SK-N-SH treated with all-trans-retinoic acid at 6 μM for 48 hours (cell line): ENCODE results near the gene CNTN1.

Experiments used
- ATAC-seq: fragments of 200-7000 bp; cut with Tn5 transposase; 3 replicates; pipeline ENCODE4 v1.9.1; 2020; ENCODE audit warnings: mild to moderate bottlenecking, moderate library complexity
- ARNTL ChIP-seq: fragments of 450-650 bp; formaldehyde crosslinking; IDR thresholded peaks from 2 replicates; pipeline ENCODE4 v1.5.0; 2020; ENCODE audit warnings: low read depth, mild to moderate bottlenecking, moderate library complexity, borderline replicate concordance
- BACH2 ChIP-seq: fragments of 250-450 bp; sonication (Bioruptor Pico); IDR thresholded peaks from 2 replicates; pipeline ENCODE4 v1.9.0; 2021; ENCODE audit warnings: mild to moderate bottlenecking, borderline replicate concordance
- CSDC2 ChIP-seq: fragments of 250-450 bp; sonication (Bioruptor Pico); IDR thresholded peaks from 2 replicates; pipeline ENCODE4 v1.5.0; 2020; ENCODE audit warnings: mild to moderate bottlenecking, moderate library complexity
- ESRRG ChIP-seq: fragments of 250-450 bp; sonication (Bioruptor Pico); IDR thresholded peaks from 2 replicates; pipeline ENCODE4 v1.6.1; 2021; ENCODE audit warnings: mild to moderate bottlenecking
- GLIS3 ChIP-seq: fragments of 250-450 bp; sonication (Bioruptor Pico); IDR thresholded peaks from 2 replicates; pipeline ENCODE4 v1.5.0; 2020; ENCODE audit warnings: mild to moderate bottlenecking, moderate library complexity
- ISL1 ChIP-seq: fragments of 250-450 bp; sonication (Bioruptor Pico); IDR thresholded peaks from 2 replicates; pipeline ENCODE4 v2.1.2; 2022; ENCODE audit warnings: mild to moderate bottlenecking, moderate library complexity
- OSR1 ChIP-seq: fragments of 250-450 bp; sonication (Bioruptor Pico); IDR thresholded peaks from 2 replicates; pipeline ENCODE4 v1.8.0; 2022; ENCODE audit warnings: moderate library complexity, mild to moderate bottlenecking, inconsistent platforms
- PPARA ChIP-seq: fragments of 250-450 bp; sonication (Bioruptor Pico); IDR thresholded peaks from 2 replicates; pipeline ENCODE4 v1.5.0; 2020; ENCODE audit warnings: mild to moderate bottlenecking, borderline replicate concordance
- RARB ChIP-seq: fragments of 250-450 bp; sonication (Bioruptor Pico); IDR thresholded peaks from 2 replicates; pipeline ENCODE4 v1.8.0; 2021; ENCODE audit warnings: mild to moderate bottlenecking, moderate library complexity
- SNAI2 ChIP-seq: fragments of 250-450 bp; sonication (Bioruptor Pico); IDR thresholded peaks from 2 replicates; pipeline ENCODE4 v1.5.0; 2020; ENCODE audit warnings: mild to moderate bottlenecking, moderate library complexity
- TOX ChIP-seq: fragments of 250-450 bp; sonication (Bioruptor Pico); IDR thresholded peaks from 2 replicates; pipeline ENCODE4 v1.8.0; 2021; ENCODE audit warnings: mild to moderate bottlenecking, moderate library complexity, borderline replicate concordance
- ZC3H10 ChIP-seq: fragments of 250-450 bp; sonication (Bioruptor Pico); IDR thresholded peaks from 2 replicates; pipeline ENCODE4 v1.5.1; 2021; ENCODE audit warnings: mild to moderate bottlenecking, moderate library complexity
- ZFP3 ChIP-seq: fragments of 250-450 bp; sonication (Bioruptor Pico); IDR thresholded peaks from 2 replicates; pipeline ENCODE4 v1.5.0; 2020; ENCODE audit warnings: mild to moderate bottlenecking, moderate library complexity
- ZFP30 ChIP-seq: fragments of 450-650 bp; formaldehyde crosslinking; IDR thresholded peaks from 2 replicates; pipeline ENCODE4 v1.5.0; 2022; ENCODE audit warnings: mild to moderate bottlenecking, moderate library complexity
- ZNF565 ChIP-seq: fragments of 450-650 bp; formaldehyde crosslinking; conservative IDR thresholded peaks from 2 replicates; pipeline ENCODE4 v1.5.0; 2020; ENCODE audit warnings: low read depth, mild to moderate bottlenecking, moderate library complexity
- ZNF70 ChIP-seq: fragments of 450-650 bp; formaldehyde crosslinking; IDR thresholded peaks from 2 replicates; pipeline ENCODE4 v1.5.0; 2020; ENCODE audit warnings: mild to moderate bottlenecking, moderate library complexity
- ZNF8 ChIP-seq: fragments of 450-650 bp; formaldehyde crosslinking; IDR thresholded peaks from 2 replicates; pipeline ENCODE4 v1.5.0; 2020; ENCODE audit warnings: mild to moderate bottlenecking, moderate library complexity
- TF ChIP-seq, protein P1 (sequence below): fragments of 250-450 bp; sonication (Bioruptor Pico); IDR thresholded peaks from 2 replicates; pipeline ENCODE4 v1.8.0; 2020; ENCODE audit warnings: mild to moderate bottlenecking, moderate library complexity, borderline replicate concordance
- TF ChIP-seq, protein P2 (sequence below): fragments of 250-450 bp; sonication (Bioruptor Pico); IDR thresholded peaks from 2 replicates; pipeline ENCODE4 v1.5.1; 2021; ENCODE audit warnings: mild to moderate bottlenecking, moderate library complexity
- TF ChIP-seq, protein P3 (sequence below): fragments of 250-450 bp; sonication (Bioruptor Pico); IDR thresholded peaks from 2 replicates; pipeline ENCODE4 v1.5.1; 2020; ENCODE audit warnings: low read depth, mild to moderate bottlenecking, moderate library complexity
- TF ChIP-seq, protein P4 (sequence below): fragments of 250-450 bp; sonication (Bioruptor Pico); IDR thresholded peaks from 2 replicates; pipeline ENCODE4 v1.8.0; 2021; ENCODE audit warnings: low read depth, mild to moderate bottlenecking, moderate library complexity, borderline replicate concordance
- TF ChIP-seq, protein P5 (sequence below): fragments of 250-450 bp; sonication (Bioruptor Pico); IDR thresholded peaks from 2 replicates; pipeline ENCODE4 v1.5.0; 2020; ENCODE audit warnings: mild to moderate bottlenecking, moderate library complexity

The CNTN1 gene

DNA sequence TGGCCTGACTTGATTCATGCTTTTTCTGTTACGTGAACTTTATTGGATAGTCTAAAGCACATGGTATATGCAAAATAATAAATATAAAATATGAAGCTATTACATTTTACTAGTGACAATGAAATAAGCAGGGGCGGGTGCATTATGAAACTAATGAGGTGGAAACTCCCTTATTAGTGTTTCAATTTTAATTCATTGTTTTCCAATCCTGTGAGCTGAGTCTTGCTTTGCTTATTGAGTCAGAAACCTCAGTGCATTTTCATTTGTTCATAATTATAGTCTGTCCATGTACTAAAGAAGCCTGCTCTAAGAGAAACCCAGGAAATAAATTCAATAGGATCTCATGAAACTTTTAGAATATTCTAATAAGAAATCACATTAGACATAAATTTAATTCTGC lies 78.5 kb downstream of the CNTN1 start (continued):
- TF ChIP-seq PPARA, result no peak
- TF ChIP-seq, protein P1, sequence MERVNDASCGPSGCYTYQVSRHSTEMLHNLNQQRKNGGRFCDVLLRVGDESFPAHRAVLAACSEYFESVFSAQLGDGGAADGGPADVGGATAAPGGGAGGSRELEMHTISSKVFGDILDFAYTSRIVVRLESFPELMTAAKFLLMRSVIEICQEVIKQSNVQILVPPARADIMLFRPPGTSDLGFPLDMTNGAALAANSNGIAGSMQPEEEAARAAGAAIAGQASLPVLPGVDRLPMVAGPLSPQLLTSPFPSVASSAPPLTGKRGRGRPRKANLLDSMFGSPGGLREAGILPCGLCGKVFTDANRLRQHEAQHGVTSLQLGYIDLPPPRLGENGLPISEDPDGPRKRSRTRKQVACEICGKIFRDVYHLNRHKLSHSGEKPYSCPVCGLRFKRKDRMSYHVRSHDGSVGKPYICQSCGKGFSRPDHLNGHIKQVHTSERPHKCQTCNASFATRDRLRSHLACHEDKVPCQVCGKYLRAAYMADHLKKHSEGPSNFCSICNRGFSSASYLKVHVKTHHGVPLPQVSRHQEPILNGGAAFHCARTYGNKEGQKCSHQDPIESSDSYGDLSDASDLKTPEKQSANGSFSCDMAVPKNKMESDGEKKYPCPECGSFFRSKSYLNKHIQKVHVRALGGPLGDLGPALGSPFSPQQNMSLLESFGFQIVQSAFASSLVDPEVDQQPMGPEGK (CRISPR knock-in tag), result no peak

DNA sequence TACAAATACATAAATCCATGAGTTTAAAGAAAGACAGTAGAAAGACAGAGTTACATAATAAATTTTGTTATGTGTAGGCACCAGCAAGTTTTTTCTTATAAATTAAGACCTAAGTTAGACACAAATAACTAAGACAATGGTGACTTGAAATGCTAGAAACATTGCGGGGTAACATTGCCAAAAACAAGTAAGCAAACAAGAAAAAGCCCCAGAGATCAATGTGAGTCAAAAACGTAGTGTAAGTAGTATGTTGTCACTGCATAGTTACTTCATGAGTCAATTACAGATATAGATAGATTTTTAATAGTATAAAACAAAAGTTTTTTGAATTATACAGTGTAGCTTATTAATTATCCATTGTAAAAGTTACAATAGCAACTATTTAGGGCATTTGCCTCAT lies 83.4 kb downstream of the CNTN1 start:
- ATAC-seq, result no peak
- TF ChIP-seq GLIS3 (CRISPR knock-in tag) (no peak), CSDC2 (no peak), BACH2 (CRISPR knock-in tag) (no peak), ZFP30 (CRISPR knock-in tag) (no peak), ARNTL (no peak), ZNF8 (CRISPR knock-in tag) (no peak), ZNF70 (CRISPR knock-in tag) (no peak), ZC3H10 (CRISPR knock-in tag) (no peak), ZFP3 (CRISPR knock-in tag) (no peak)
- TF ChIP-seq, protein P2, sequence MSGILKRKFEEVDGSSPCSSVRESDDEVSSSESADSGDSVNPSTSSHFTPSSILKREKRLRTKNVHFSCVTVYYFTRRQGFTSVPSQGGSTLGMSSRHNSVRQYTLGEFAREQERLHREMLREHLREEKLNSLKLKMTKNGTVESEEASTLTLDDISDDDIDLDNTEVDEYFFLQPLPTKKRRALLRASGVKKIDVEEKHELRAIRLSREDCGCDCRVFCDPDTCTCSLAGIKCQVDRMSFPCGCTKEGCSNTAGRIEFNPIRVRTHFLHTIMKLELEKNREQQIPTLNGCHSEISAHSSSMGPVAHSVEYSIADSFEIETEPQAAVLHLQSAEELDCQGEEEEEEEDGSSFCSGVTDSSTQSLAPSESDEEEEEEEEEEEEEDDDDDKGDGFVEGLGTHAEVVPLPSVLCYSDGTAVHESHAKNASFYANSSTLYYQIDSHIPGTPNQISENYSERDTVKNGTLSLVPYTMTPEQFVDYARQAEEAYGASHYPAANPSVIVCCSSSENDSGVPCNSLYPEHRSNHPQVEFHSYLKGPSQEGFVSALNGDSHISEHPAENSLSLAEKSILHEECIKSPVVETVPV (CRISPR knock-in tag), result no peak
- TF ChIP-seq, protein P3, sequence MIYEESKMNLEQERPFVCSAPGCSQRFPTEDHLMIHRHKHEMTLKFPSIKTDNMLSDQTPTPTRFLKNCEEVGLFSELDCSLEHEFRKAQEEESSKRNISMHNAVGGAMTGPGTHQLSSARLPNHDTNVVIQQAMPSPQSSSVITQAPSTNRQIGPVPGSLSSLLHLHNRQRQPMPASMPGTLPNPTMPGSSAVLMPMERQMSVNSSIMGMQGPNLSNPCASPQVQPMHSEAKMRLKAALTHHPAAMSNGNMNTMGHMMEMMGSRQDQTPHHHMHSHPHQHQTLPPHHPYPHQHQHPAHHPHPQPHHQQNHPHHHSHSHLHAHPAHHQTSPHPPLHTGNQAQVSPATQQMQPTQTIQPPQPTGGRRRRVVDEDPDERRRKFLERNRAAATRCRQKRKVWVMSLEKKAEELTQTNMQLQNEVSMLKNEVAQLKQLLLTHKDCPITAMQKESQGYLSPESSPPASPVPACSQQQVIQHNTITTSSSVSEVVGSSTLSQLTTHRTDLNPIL, result no peak
- TF ChIP-seq, protein P4, sequence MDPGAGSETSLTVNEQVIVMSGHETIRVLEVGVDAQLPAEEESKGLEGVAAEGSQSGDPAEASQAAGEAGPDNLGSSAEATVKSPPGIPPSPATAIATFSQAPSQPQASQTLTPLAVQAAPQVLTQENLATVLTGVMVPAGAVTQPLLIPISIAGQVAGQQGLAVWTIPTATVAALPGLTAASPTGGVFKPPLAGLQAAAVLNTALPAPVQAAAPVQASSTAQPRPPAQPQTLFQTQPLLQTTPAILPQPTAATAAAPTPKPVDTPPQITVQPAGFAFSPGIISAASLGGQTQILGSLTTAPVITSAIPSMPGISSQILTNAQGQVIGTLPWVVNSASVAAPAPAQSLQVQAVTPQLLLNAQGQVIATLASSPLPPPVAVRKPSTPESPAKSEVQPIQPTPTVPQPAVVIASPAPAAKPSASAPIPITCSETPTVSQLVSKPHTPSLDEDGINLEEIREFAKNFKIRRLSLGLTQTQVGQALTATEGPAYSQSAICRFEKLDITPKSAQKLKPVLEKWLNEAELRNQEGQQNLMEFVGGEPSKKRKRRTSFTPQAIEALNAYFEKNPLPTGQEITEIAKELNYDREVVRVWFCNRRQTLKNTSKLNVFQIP, result no peak

DNA sequence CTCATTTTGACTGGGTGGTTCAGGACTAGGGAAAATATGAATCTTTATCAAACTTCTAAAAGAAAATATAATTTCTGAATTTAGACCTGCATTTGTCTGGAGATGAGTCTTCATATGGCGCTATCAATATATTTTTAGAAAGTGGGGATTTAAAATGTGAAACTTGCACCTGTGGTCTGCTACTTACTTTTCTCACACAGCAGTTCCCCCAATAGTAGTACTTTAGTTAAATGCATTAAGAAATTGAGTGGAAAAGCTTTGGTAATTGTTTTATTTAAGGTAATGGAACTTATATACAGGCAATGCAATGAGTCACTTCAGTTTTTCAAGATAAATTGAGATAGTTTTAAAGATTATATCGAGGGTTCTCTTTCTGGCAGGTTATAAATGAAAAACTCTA lies 91.9 kb downstream of the CNTN1 start:
- TF ChIP-seq ESRRG (CRISPR knock-in tag) (no peak), ISL1 (0 out of 2 replicates have a peak, but pooled peaks have one; percentile 11), ARNTL (no peak), TOX (no peak), PPARA (no peak)
- TF ChIP-seq, protein P4, result no peak
- TF ChIP-seq, protein P2 (CRISPR knock-in tag), result no peak
- TF ChIP-seq, protein P1 (CRISPR knock-in tag), result no peak
- ATAC-seq, result no peak

DNA sequence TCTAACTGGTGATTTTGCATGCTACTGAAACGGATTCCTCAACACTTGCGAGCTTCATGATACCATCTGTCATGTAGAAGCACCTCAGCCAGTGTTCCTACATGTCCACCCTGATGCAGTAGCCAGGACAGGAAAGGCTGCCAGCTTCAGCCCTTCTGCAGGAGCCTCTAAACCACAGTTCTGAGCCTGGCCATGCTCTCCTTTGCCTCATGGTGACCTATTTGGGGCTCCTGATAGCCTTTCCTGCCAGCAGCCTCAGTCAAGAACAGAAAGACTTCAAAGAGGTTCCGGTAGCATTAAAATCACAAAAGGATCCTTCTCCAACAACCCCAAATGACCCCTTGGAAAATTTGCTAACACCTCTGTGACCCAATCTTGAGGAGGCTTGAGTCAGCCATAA lies 96.0 kb downstream of the CNTN1 start:
- no peak for ATAC-seq
- TF ChIP-seq, protein P1 (CRISPR knock-in tag), result no peak
- TF ChIP-seq TOX (no peak), RARB (CRISPR knock-in tag) (no peak), OSR1 (CRISPR knock-in tag) (no peak), SNAI2 (CRISPR knock-in tag) (no peak), ZNF565 (no peak), ZNF8 (CRISPR knock-in tag) (no peak)
- TF ChIP-seq, protein P5, sequence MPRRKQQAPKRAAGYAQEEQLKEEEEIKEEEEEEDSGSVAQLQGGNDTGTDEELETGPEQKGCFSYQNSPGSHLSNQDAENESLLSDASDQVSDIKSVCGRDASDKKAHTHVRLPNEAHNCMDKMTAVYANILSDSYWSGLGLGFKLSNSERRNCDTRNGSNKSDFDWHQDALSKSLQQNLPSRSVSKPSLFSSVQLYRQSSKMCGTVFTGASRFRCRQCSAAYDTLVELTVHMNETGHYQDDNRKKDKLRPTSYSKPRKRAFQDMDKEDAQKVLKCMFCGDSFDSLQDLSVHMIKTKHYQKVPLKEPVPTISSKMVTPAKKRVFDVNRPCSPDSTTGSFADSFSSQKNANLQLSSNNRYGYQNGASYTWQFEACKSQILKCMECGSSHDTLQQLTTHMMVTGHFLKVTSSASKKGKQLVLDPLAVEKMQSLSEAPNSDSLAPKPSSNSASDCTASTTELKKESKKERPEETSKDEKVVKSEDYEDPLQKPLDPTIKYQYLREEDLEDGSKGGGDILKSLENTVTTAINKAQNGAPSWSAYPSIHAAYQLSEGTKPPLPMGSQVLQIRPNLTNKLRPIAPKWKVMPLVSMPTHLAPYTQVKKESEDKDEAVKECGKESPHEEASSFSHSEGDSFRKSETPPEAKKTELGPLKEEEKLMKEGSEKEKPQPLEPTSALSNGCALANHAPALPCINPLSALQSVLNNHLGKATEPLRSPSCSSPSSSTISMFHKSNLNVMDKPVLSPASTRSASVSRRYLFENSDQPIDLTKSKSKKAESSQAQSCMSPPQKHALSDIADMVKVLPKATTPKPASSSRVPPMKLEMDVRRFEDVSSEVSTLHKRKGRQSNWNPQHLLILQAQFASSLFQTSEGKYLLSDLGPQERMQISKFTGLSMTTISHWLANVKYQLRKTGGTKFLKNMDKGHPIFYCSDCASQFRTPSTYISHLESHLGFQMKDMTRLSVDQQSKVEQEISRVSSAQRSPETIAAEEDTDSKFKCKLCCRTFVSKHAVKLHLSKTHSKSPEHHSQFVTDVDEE (CRISPR knock-in tag), result no peak
- TF ChIP-seq, all 23 proteins: peak for 0
